GM21529 (cell line): Measurements from ENCODE around the gene MYOCOS.
"Not testable (repeated sequence)": the region's sequence is repeated elsewhere in the genome, so short reads cannot be mapped to it uniquely, and the experiment has no call there.

ENCODE experiments used
- ATAC-seq: cut with Tn5 transposase; IDR thresholded peaks from one replicate; pipeline ENCODE4 v1.9.1; 2021; ENCODE audit not compliant: unreplicated experiment

Gene MYOCOS

GRCh38 chr1:171656206-171656605 lies 34.2 kb downstream of the MYOCOS start:
- ATAC-seq, result not testable (repeated sequence)

- ATAC-seq, result no peak
Measured at GRCh38 chr1:171661076-171661650, 39.1 kb downstream of the MYOCOS start.

- ATAC-seq, result no peak
Measured at GRCh38 chr1:171663036-171663853, 41.2 kb downstream of the MYOCOS start.

- no peak for ATAC-seq
Measured at GRCh38 chr1:171663854-171664575, 42.0 kb downstream of the MYOCOS start.

- ATAC-seq, result no peak
Measured at GRCh38 chr1:171664976-171665375, 42.9 kb downstream of the MYOCOS start.

GRCh38 chr1:171666114-171666769 lies 44.2 kb downstream of the MYOCOS start:
- no peak for ATAC-seq

- ATAC-seq, result no peak
Measured at GRCh38 chr1:171668372-171668771, 46.3 kb downstream of the MYOCOS start.

GRCh38 chr1:171670739-171671138 lies 48.7 kb downstream of the MYOCOS start:
- ATAC-seq, result no peak

GRCh38 chr1:171674431-171675405 lies 52.7 kb downstream of the MYOCOS start:
- ATAC-seq, result no peak
